Dendritic cell treated with granulocyte-macrophage colony-stimulating factor and Interleukin-4, amounts not matched to agents 40 ng/mL and 50 ng/mL, for 4 days (primary cell): ENCODE measurements around the gene OBSCN.

Source experiments
- H3K27ac Mint-ChIP-seq: one replicate; pipeline ENCODE4 v1.8.0; 2022; ENCODE audit warnings: mild to moderate bottlenecking, mixed read lengths
- H3K27me3 Mint-ChIP-seq: one replicate; pipeline ENCODE4 v1.8.0; 2022; ENCODE audit warnings: mild to moderate bottlenecking, mixed read lengths
- H3K36me3 Mint-ChIP-seq: one replicate; pipeline ENCODE4 v1.8.0; 2022; ENCODE audit warnings: low read depth, mixed read lengths
- H3K4me1 Mint-ChIP-seq: one replicate; pipeline ENCODE4 v1.8.0; 2022; ENCODE audit warnings: low read depth, mixed read lengths
- H3K4me3 Mint-ChIP-seq: one replicate; pipeline ENCODE4 v1.8.0; 2022; ENCODE audit warnings: mild to moderate bottlenecking, moderate library complexity, mixed read lengths
- H3K9me3 Mint-ChIP-seq: one replicate; pipeline ENCODE4 v1.8.0; 2022; ENCODE audit warnings: mixed read lengths
- intact Hi-C: fragments of 100-400 bp; cut with micrococcal nuclease; formaldehyde crosslinking; loops from one replicate; pipeline ENCODE4 v1.15.0; 2022

OBSCN gene

DNA sequence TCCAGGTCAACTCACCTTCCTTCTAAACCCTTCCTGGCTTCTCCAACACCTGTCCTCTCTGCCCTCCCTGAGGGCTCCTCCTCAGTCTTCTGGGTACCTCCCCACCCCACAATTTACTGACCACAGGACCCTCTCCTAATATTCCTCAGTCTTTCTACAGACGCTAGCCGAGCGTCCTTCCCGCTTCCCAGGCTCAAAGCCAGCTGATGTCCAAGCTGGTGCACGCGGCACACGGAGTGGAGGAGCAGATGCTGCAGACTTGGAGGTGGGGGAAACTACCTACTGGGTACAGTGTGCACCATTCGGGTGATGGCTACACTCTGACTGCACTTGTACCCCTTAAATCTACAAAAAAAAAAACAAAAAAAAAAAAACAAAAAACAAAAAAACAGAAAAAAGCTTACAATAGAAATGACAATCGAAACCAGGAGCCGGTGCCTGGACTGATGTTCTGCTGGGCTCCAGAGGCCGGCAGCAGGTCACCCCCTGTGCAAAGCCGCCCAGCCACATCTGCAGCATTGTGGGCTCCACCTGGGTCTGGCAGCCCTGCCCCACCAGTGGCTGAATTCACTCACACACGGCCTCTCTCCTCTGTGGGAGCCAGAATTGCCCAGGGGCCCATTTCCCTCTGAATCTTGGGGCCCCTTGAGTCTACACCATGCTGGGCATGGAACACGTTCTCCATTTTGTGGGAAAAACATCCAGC, 191.8 kb downstream of the OBSCN start:
- H3K9me3 Mint-ChIP-seq, result no peaks in the 10 kb centered on the region
- H3K27ac Mint-ChIP-seq, result no peak overlapping the region
- intact Hi-C loops, result loop anchor here (10.0 kb wide), 2 partner anchors 295 to 835 kb away; partner anchors contain the start of genes C1orf35, MRPL55 and ZNF678
- H3K27me3 Mint-ChIP-seq, result no peaks in the 10 kb centered on the region
- H3K4me3 Mint-ChIP-seq, result no peak overlapping the region
- H3K4me1 Mint-ChIP-seq, result peaks cover 48% of the 10 kb centered on the region
- peaks cover 100% of the 10 kb centered on the region for H3K36me3 Mint-ChIP-seq

GRCh38 chr1:228400237-228400651, 192.4 kb downstream of the OBSCN start:
- H3K4me1 Mint-ChIP-seq, result peaks cover 53% of the 10 kb centered on the region
- intact Hi-C loops, result loop anchor here (10.0 kb wide), 2 partner anchors 295 to 835 kb away; partner anchors contain the start of genes C1orf35, MRPL55 and ZNF678
- H3K4me3 Mint-ChIP-seq, result no peak overlapping the region
- H3K9me3 Mint-ChIP-seq, result no peaks in the 10 kb centered on the region
- no peak overlapping the region for H3K27ac Mint-ChIP-seq
- no peaks in the 10 kb centered on the region for H3K27me3 Mint-ChIP-seq
- peaks cover 95% of the 10 kb centered on the region for H3K36me3 Mint-ChIP-seq

DNA sequence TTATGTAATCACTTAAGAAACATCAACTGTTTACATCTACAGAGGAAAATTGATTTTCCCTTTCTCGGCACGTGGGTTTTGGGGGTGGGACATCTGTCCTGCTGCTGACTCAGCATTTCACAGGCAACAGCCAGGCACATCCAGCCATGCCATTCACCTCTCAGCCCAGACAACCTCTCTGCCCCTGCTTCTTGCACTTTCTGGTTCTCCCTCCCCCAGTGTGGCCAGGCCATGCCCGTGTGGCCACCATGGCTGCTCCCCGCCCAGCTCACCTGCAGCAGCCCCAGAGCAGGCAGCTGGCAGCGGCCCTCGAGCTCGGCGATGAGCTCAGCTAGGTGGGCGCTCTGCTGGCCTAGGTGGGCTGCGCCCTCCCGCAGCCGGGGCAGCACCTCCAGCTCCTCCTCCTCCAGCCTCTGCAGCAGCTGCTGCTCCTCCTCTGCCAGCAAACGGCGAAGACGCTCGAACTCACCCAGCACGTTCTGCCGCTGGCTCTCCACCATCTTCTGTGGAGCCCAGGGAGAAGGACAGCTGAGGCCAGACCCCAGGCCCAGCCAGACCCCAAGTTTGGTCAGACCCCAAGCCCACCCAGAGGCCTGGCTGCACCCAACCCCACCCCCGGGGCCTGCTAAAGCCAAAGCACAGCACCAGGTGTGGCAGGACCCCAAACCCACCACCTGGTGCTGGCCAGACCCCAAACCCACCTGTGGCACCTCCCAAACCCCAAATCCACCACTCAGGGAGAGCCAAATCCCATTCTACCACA, 193.0 kb downstream of the OBSCN start:
- Mint-ChIP-seq H3K27me3 (no peaks in the 10 kb centered on the region), H3K4me3 (no peak overlapping the region), H3K4me1 (peaks cover 59% of the 10 kb centered on the region), H3K36me3 (peaks cover 95% of the 10 kb centered on the region), H3K27ac (no peak overlapping the region), H3K9me3 (no peaks in the 10 kb centered on the region)
- intact Hi-C loops, result loop anchor here (10.0 kb wide), 2 partner anchors 296 to 836 kb away; partner anchors contain the start of genes C1orf35, MRPL55 and ZNF678

- peaks cover 59% of the 10 kb centered on the region for H3K4me1 Mint-ChIP-seq
- H3K27ac Mint-ChIP-seq, result no peak overlapping the region
- no peak overlapping the region for H3K4me3 Mint-ChIP-seq
- intact Hi-C loops, result loop anchor here (10.0 kb wide), 2 partner anchors 297 to 837 kb away; partner anchors contain the start of genes C1orf35, MRPL55 and ZNF678
- no peaks in the 10 kb centered on the region for H3K9me3 Mint-ChIP-seq
- H3K27me3 Mint-ChIP-seq, result no peaks in the 10 kb centered on the region
- H3K36me3 Mint-ChIP-seq, result peaks cover 91% of the 10 kb centered on the region
Measured at GRCh38 chr1:228401782-228402640, 194.2 kb downstream of the OBSCN start.

DNA sequence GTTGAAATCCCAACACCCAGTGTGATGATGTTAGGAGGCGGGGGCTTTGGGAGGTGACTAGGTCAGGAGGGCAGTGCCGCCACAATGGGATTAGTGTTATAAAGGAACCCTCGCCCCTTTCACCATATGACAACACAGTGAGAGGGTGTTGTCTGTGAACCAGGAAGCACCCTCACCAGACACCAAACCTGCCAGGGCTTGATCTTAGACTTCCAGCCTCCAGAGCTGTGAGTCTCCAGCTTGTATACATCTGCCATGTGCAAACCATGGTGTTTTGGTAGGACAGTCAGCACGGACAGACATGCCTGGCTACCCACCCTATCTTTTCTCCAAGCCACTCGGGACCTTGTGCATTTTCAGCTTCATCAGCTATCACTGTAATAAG, 194.8 kb downstream of the OBSCN start:
- Mint-ChIP-seq H3K27me3 (no peaks in the 10 kb centered on the region), H3K36me3 (peaks cover 84% of the 10 kb centered on the region), H3K4me3 (no peak overlapping the region), H3K27ac (no peak overlapping the region), H3K4me1 (peaks cover 60% of the 10 kb centered on the region), H3K9me3 (no peaks in the 10 kb centered on the region)
- intact Hi-C loops, result loop anchor here (10.0 kb wide), 2 partner anchors 298 to 838 kb away; partner anchors contain the start of genes C1orf35, MRPL55 and ZNF678

- Mint-ChIP-seq H3K9me3 (no peaks in the 10 kb centered on the region), H3K4me3 (no peak overlapping the region), H3K36me3 (peaks cover 78% of the 10 kb centered on the region), H3K27ac (peak overlapping the region; percentile 4), H3K4me1 (peaks cover 66% of the 10 kb centered on the region), H3K27me3 (no peaks in the 10 kb centered on the region)
- intact Hi-C loops, result loop anchor here (10.0 kb wide), 2 partner anchors 298 to 838 kb away; partner anchors contain the start of genes C1orf35, MRPL55 and ZNF678
Measured at GRCh38 chr1:228403231-228403631, 195.4 kb downstream of the OBSCN start.

DNA sequence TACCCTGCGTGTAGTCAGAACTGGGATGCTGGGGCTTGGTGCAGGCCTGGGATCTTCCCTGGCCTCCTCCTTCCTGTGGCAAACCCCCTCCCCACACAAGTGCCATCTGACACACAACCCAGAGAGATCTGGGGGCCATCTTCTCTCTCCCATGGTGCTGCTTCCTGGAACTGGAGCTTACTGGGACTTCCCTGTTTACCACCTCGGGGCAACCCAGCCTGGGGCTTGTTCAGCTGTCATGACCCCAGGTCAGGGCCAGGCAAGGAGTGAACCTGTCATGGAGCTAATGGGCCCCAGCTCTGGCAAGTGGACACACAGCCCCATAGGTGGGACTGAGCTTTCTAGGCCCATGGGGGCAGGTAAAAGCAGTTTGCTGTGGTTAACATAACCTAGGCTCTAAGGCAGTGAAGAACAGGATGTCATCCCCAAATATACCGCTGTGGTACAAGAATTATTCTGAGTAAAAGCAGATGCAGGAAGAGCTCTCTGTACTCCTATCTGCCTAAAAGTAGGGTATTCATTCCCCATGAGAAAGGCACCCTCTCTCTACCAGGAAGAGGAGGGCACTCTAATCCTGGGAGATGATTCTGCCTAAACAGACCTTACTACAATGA, 196.4 kb downstream of the OBSCN start:
- H3K27me3 Mint-ChIP-seq, result no peaks in the 10 kb centered on the region
- H3K27ac Mint-ChIP-seq, result peak overlapping the region; percentile 50
- H3K36me3 Mint-ChIP-seq, result peaks cover 69% of the 10 kb centered on the region
- peak overlapping the region; percentile 24 for H3K4me3 Mint-ChIP-seq
- H3K9me3 Mint-ChIP-seq, result no peaks in the 10 kb centered on the region
- peaks cover 75% of the 10 kb centered on the region for H3K4me1 Mint-ChIP-seq
- intact Hi-C loops, result loop anchor here (10.0 kb wide), 2 partner anchors 299 to 839 kb away; partner anchors contain the start of genes C1orf35, MRPL55 and ZNF678

DNA sequence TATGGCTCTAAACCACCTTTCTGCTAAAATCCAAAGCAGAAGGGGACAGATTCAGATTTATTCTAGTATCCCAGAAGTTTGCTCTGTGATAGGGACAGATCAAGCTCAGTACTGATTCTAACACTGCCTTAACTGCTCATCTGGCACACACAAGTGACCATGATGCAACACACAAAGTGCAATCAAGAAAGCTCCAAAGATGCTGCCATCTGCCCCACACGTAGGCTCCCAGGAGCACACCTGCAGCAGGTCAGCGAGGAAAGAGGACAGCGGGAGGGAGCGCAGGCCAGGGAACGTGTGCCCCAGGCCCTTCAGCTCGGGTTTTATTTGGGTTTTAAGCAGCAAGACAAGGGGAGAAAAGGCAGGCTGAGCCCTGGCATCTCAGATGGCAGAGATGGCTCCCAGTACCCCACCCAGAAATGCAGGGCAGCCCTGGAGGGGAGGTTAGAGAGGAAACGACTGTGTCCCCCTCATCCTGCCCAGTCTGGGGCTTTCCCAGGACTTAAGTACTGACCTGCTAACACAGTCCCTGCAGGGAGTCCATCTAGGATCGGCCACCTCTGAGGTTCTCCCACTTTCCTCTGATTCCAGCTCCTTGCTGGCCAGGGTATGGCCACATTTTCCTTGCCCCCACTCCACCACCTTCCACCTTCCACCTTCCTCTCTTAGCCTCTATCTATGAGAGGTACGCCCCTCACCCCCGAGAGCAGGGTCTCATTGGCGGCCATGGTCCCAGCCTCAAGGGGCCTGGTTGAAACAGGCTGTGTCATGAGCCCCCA, 197.5 kb downstream of the OBSCN start:
- peak overlapping the region; percentile 92 for H3K27ac Mint-ChIP-seq
- peaks cover 72% of the 10 kb centered on the region for H3K4me1 Mint-ChIP-seq
- peaks cover 62% of the 10 kb centered on the region for H3K36me3 Mint-ChIP-seq
- peak overlapping the region; percentile 96 for H3K4me3 Mint-ChIP-seq
- no peaks in the 10 kb centered on the region for H3K27me3 Mint-ChIP-seq
- no peaks in the 10 kb centered on the region for H3K9me3 Mint-ChIP-seq
- intact Hi-C loops, result loop anchor here (10.0 kb wide), 2 partner anchors 301 to 841 kb away; partner anchors contain the start of genes C1orf35, MRPL55 and ZNF678

DNA sequence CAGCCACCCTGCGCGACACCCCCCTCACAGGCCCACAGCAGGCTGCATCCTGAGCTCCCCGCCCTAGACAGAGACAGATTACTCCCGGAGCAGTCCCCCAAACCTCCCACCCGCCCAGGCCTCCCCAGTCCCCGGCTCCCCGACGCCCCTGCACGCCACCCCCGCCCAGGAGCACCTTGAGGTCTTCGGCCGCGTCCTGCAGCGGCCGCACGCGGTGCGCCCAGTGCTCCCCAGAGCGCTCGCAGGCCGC, 198.1 kb downstream of the OBSCN start:
- Mint-ChIP-seq H3K36me3 (peaks cover 62% of the 10 kb centered on the region), H3K27me3 (no peaks in the 10 kb centered on the region), H3K27ac (peak overlapping the region; percentile 92), H3K9me3 (no peaks in the 10 kb centered on the region), H3K4me1 (peaks cover 70% of the 10 kb centered on the region), H3K4me3 (peak overlapping the region; percentile 96)
- intact Hi-C loops, result loop anchor here (2.0 to 10.0 kb wide), 3 partner anchors 53 to 841 kb away; partner anchors contain the start of genes C1orf35, MRPL55 and ZNF678

GRCh38 chr1:228407106-228408040, 199.5 kb downstream of the OBSCN start:
- H3K36me3 Mint-ChIP-seq, result peaks cover 58% of the 10 kb centered on the region
- H3K4me1 Mint-ChIP-seq, result peaks cover 55% of the 10 kb centered on the region
- H3K27ac Mint-ChIP-seq, result peak overlapping the region; percentile 92
- no peaks in the 10 kb centered on the region for H3K9me3 Mint-ChIP-seq
- H3K4me3 Mint-ChIP-seq, result peak overlapping the region; percentile 96
- intact Hi-C loops, result loop anchor here (2.0 to 10.0 kb wide), 3 partner anchors 51 to 843 kb away; partner anchors contain the start of genes C1orf35, MRPL55 and ZNF678
- H3K27me3 Mint-ChIP-seq, result no peaks in the 10 kb centered on the region

DNA sequence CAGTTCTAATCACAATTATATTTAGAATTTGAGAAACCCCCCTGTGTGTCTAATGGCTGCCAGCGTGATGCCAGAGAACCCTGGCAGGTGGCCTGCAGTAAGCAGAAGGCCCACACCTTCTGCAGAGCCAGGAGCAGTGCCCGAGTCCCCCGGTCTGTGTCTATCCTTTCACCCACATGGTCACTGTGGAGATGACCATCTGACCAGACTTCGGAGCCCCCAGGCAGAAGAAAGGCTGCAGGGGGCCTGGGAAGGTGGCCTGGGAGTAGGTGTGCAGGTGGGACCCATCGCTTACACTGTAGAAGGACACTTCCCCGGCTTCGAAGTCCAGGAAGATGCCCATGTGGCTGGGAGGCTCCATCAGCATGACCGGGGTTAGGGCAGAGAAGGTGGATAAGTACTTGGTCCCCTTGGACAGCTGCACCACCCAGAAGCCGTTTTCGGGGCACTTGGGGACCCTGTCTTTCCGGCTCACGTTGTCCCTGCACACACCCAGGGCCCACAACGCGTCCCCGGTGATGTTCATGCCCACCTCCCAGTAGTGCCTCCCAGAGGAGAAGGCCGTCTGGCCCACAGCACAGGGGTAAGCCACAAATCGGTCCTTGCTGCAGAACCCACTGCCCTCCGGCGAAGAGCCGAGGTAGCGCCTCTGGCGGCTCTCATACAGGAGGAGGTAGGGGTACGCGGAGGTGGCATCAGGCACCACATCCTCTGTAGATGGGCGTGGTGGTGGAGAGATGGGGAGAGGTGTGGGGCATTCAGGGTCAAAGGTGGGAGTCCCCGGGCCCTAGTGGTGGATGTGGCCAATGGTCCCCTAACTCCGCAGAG, 200.4 kb downstream of the OBSCN start:
- peaks cover 50% of the 10 kb centered on the region for H3K36me3 Mint-ChIP-seq
- intact Hi-C loops, result loop anchor here (10.0 kb wide), 2 partner anchors 303 to 843 kb away; partner anchors contain the start of genes C1orf35, MRPL55 and ZNF678
- peaks cover 46% of the 10 kb centered on the region for H3K4me1 Mint-ChIP-seq
- H3K27ac Mint-ChIP-seq, result no peak overlapping the region
- H3K4me3 Mint-ChIP-seq, result peak overlapping the region; percentile 96
- H3K9me3 Mint-ChIP-seq, result no peaks in the 10 kb centered on the region
- peaks cover 2% of the 10 kb centered on the region for H3K27me3 Mint-ChIP-seq
